Neural progenitor cell (in vitro differentiated cells): Measurements from ENCODE around the gene CACHD1. TPM values are rescaled to one million over a fixed set of nuclear protein-coding genes. Genes with fewer than 3 reads are reported as not detected.

Experiments used
- DNase-seq: peaks from one replicate; pipeline ENCODE4 v3.0.0-alpha.2; 2016; ENCODE audit warnings: low spot score
- H2AFZ ChIP-seq: fragments of 200-600 bp; sonication (generic); replicated peaks from 2 replicates; pipeline ENCODE4 v1.6.1; 2016; ENCODE audit warnings: antibody characterized with exemption
- H3F3A ChIP-seq: fragments of 200-600 bp; sonication (generic); 2 replicates; pipeline ENCODE4 v1.6.1; 2016; ENCODE audit warnings: antibody characterized with exemption, low read depth
- H3K27ac ChIP-seq: fragments of 200-600 bp; sonication (generic); 2 replicates; pipeline ENCODE4 v1.5.1; 2016; ENCODE audit warnings: mild to moderate bottlenecking
- H3K27me3 ChIP-seq: fragments of 200-600 bp; sonication (generic); 2 replicates; pipeline ENCODE4 v1.6.1; 2016; ENCODE audit warnings: mild to moderate bottlenecking, moderate library complexity
- H3K36me3 ChIP-seq: fragments of 200-600 bp; sonication (generic); 2 replicates; pipeline ENCODE4 v1.5.1; 2016
- H3K4me1 ChIP-seq: fragments of 200-600 bp; sonication (generic); 2 replicates; pipeline ENCODE4 v1.6.1; 2016; ENCODE audit warnings: mixed run types
- H3K4me2 ChIP-seq: fragments of 200-600 bp; sonication (generic); 2 replicates; pipeline ENCODE4 v1.6.1; 2016
- H3K4me3 ChIP-seq: fragments of 200-600 bp; sonication (generic); 2 replicates; pipeline ENCODE4 v1.5.1; 2016
- H3K79me2 ChIP-seq: fragments of 200-600 bp; sonication (generic); 2 replicates; pipeline ENCODE4 v1.6.1; 2016; ENCODE audit warnings: low read depth
- H3K9ac ChIP-seq: fragments of 200-600 bp; sonication (generic); 2 replicates; pipeline ENCODE4 v1.6.1; 2016
- H3K9me3 ChIP-seq: fragments of 200-600 bp; sonication (generic); 2 replicates; pipeline ENCODE4 v1.5.1; 2016; ENCODE audit warnings: low read depth
- H4K20me1 ChIP-seq: fragments of 200-600 bp; sonication (generic); 2 replicates; pipeline ENCODE4 v1.6.1; 2016; ENCODE audit warnings: low read depth
- H3K27ac Mint-ChIP-seq: 3 replicates; pipeline ENCODE4 v1.8.0; 2021; ENCODE audit warnings: mixed read lengths
- H3K27me3 Mint-ChIP-seq: 2 replicates; pipeline ENCODE4 v1.8.0; 2022; ENCODE audit warnings: low read depth, mild to moderate bottlenecking, inconsistent platforms, moderate library complexity, mixed read lengths; ENCODE audit not compliant: insufficient read depth
- H3K36me3 Mint-ChIP-seq: 3 replicates; pipeline ENCODE4 v1.8.0; 2021; ENCODE audit warnings: mixed read lengths
- H3K4me1 Mint-ChIP-seq: 3 replicates; pipeline ENCODE4 v1.8.0; 2021; ENCODE audit warnings: mixed read lengths
- H3K4me3 Mint-ChIP-seq: 3 replicates; pipeline ENCODE4 v1.8.0; 2021; ENCODE audit warnings: mild to moderate bottlenecking, moderate library complexity, mixed read lengths
- H3K9me3 Mint-ChIP-seq: 3 replicates; pipeline ENCODE4 v1.8.0; 2020; ENCODE audit warnings: mixed read lengths
- EZH2 ChIP-seq: fragments of 200-600 bp; sonication (generic); IDR thresholded peaks from 2 replicates; pipeline ENCODE4 v1.6.1; 2017; ENCODE audit warnings: antibody characterized with exemption, mild to moderate bottlenecking, moderate library complexity
- EZH2phosphoT487 ChIP-seq: fragments of 200-600 bp; sonication (generic); IDR thresholded peaks from 2 replicates; pipeline ENCODE4 v1.6.1; 2017; ENCODE audit warnings: antibody characterized with exemption
- total RNA-seq: library from RNA; depleted of rRNA; stranded (reverse); fragments of >200 nt; gene quantifications from 2 replicates; pipeline ENCODE4 v1.2.3, GENCODE V29; 2015; ENCODE audit warnings: low replicate concordance
- TF ChIP-seq, protein P1 (sequence below): fragments of 200-600 bp; sonication (generic); IDR thresholded peaks from 2 replicates; pipeline ENCODE4 v1.5.1; 2017; ENCODE audit warnings: antibody characterized with exemption, mild to moderate bottlenecking

Gene CACHD1
- total RNA-seq, 1 donor from 2014 or later: 61.0 TPM

DNA sequence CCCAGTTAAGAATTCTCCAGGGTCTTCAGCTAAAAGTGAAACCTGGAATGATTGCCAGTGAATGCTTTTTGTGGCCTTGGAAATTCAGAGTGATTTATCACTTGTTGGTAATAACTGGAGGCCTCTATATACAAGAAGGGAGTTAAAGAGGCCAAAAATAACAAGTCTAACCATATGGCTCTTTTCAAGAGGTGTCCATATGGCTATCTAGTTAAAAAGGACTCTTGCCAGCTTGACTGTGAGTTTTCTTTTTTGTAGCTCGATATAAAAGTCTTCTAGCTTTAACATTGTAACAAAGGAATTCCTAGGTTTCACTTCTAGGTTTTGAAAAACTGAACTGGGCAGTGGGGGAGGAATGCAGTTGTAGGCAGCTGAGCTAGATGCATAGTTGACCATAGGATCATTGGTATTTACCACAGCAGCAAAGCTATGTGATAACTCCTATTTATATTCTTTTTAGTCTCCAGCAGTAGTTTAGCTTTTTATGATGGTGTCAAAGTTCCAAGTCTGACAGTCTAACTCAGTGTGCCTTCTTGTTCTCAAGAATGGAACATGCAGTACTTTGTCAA is 44.4 kb downstream of the CACHD1 start:
- Histone ChIP-seq H3K4me1 (peaks cover 73% of the 10 kb centered on the region), H3K79me2 (peaks cover 98% of the 10 kb centered on the region)

GRCh38 chr1:64515427-64515826 is 45.5 kb downstream of the CACHD1 start:
- H3K27me3 ChIP-seq: no peaks in the 10 kb centered on the region
- H3F3A ChIP-seq: peaks cover 58% of the 10 kb centered on the region
- Mint-ChIP-seq H3K4me1 (peaks cover 81% of the 10 kb centered on the region), H3K9me3 (no peaks in the 10 kb centered on the region), H3K27me3 (no peaks in the 10 kb centered on the region), H3K27ac (no peak overlapping the region), H3K4me3 (no peak overlapping the region), H3K36me3 (peaks cover 4% of the 10 kb centered on the region)
- peaks cover 72% of the 10 kb centered on the region for H3K4me1 ChIP-seq
- no peaks in the 10 kb centered on the region for H3K9me3 ChIP-seq
- TF ChIP-seq EZH2 (no peak), EZH2phosphoT487 (no peak)
- TF ChIP-seq, protein P1, sequence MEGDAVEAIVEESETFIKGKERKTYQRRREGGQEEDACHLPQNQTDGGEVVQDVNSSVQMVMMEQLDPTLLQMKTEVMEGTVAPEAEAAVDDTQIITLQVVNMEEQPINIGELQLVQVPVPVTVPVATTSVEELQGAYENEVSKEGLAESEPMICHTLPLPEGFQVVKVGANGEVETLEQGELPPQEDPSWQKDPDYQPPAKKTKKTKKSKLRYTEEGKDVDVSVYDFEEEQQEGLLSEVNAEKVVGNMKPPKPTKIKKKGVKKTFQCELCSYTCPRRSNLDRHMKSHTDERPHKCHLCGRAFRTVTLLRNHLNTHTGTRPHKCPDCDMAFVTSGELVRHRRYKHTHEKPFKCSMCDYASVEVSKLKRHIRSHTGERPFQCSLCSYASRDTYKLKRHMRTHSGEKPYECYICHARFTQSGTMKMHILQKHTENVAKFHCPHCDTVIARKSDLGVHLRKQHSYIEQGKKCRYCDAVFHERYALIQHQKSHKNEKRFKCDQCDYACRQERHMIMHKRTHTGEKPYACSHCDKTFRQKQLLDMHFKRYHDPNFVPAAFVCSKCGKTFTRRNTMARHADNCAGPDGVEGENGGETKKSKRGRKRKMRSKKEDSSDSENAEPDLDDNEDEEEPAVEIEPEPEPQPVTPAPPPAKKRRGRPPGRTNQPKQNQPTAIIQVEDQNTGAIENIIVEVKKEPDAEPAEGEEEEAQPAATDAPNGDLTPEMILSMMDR: no peak
- H3K4me3 ChIP-seq: no peak overlapping the region
- no peak for DNase-seq
- peaks cover 98% of the 10 kb centered on the region for H3K79me2 ChIP-seq
- no peaks in the 10 kb centered on the region for H3K36me3 ChIP-seq
- H4K20me1 ChIP-seq: peaks cover 63% of the 10 kb centered on the region
- H2AFZ ChIP-seq: no peak overlapping the region
- H3K4me2 ChIP-seq: no peak overlapping the region
- H3K27ac ChIP-seq: no peak overlapping the region
- no peak overlapping the region for H3K9ac ChIP-seq

More for the DNA sequence above, 44.4 kb downstream of the CACHD1 start:
- Mint-ChIP-seq H3K4me3 (peak overlapping the region; percentile 19), H3K4me1 (peaks cover 86% of the 10 kb centered on the region), H3K27ac (peak overlapping the region; percentile 67), H3K27me3 (no peaks in the 10 kb centered on the region), H3K9me3 (no peaks in the 10 kb centered on the region), H3K36me3 (peaks cover 4% of the 10 kb centered on the region)
- H3K9ac ChIP-seq: no peak overlapping the region
- TF ChIP-seq, protein P1: no peak
- TF ChIP-seq EZH2phosphoT487 (no peak), EZH2 (no peak)
- H3F3A ChIP-seq: peaks cover 51% of the 10 kb centered on the region
- no peak overlapping the region for H2AFZ ChIP-seq
- peak overlapping the region; percentile 4 for H3K27ac ChIP-seq
- H3K4me3 ChIP-seq: no peak overlapping the region
- no peak for DNase-seq
- H3K27me3 ChIP-seq: no peaks in the 10 kb centered on the region
- H3K4me2 ChIP-seq: peak overlapping the region; percentile 33
- H4K20me1 ChIP-seq: peaks cover 61% of the 10 kb centered on the region
- H3K36me3 ChIP-seq: no peaks in the 10 kb centered on the region
- H3K9me3 ChIP-seq: no peaks in the 10 kb centered on the region

DNA sequence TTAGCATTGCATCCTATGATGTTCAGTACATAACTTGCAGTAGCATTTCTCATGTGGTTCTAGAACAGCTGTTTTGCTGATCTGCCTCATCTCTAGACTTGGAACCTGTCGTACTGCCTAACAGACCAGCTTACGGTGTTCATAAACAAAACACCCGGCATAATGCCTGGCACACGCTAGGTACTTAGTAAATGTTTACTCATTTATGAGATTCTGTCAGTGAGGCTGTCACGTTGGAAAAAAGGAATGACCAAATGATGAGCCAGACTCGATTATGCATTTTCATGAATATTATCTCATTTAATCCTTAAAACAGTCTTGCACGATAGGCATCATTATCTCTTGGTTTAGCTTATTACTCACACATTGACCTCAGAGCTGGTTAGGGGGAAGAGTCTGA is 46.4 kb downstream of the CACHD1 start:
- H3K4me1 ChIP-seq: peaks cover 72% of the 10 kb centered on the region
- peaks cover 58% of the 10 kb centered on the region for H3F3A ChIP-seq
- peaks cover 68% of the 10 kb centered on the region for H4K20me1 ChIP-seq
- no peak overlapping the region for H3K9ac ChIP-seq
- no peak overlapping the region for H3K4me3 ChIP-seq
- H3K4me2 ChIP-seq: no peak overlapping the region
- Mint-ChIP-seq H3K27me3 (no peaks in the 10 kb centered on the region), H3K36me3 (peaks cover 4% of the 10 kb centered on the region), H3K4me1 (peaks cover 73% of the 10 kb centered on the region), H3K9me3 (no peaks in the 10 kb centered on the region), H3K27ac (no peak overlapping the region), H3K4me3 (no peak overlapping the region)
- H2AFZ ChIP-seq: no peak overlapping the region
- no peaks in the 10 kb centered on the region for H3K27me3 ChIP-seq
- H3K79me2 ChIP-seq: peaks cover 98% of the 10 kb centered on the region
- no peak for DNase-seq
- no peaks in the 10 kb centered on the region for H3K9me3 ChIP-seq
- TF ChIP-seq, protein P1: no peak
- TF ChIP-seq EZH2phosphoT487: no peak
- TF ChIP-seq EZH2: no peak
- H3K36me3 ChIP-seq: no peaks in the 10 kb centered on the region
- no peak overlapping the region for H3K27ac ChIP-seq
